CD8-positive, alpha-beta memory T cell (primary cell): Measurements from ENCODE around the gene VWA8. TPM values are rescaled to one million over a fixed set of nuclear protein-coding genes. Genes with fewer than 3 reads are reported as not detected.
"Not testable (repeated sequence)": the region's sequence is repeated elsewhere in the genome, so short reads cannot be mapped to it uniquely, and the experiment has no call there.

ENCODE experiments used
- CTCF ChIA-PET: fragments of 350-600 bp; sonication (Branson Sonifier 250); formaldehyde crosslinking; loops from one replicate; lab custom pipeline; 2021; ENCODE audit warnings: antibody characterized with exemption; lab: Charles Lee
- POLR2A ChIA-PET: fragments of 350-600 bp; sonication (Branson Sonifier 250); formaldehyde crosslinking; loops from one replicate; lab custom pipeline; 2021; ENCODE audit warnings: antibody characterized with exemption; lab: Charles Lee
- DNase-seq, 5 donors: peaks; one replicate each; pipeline versions ENCODE4 v3.0.0 to v3.0.0-alpha.2; 2020 to 2022; ENCODE audit warnings: mixed read lengths in 1 of 5
- H3K27ac ChIP-seq: one replicate; pipeline ENCODE4 v1.7.0; 2013; ENCODE audit warnings: low read depth, mild to moderate bottlenecking, low read length, moderate library complexity
- H3K27me3 ChIP-seq: 2 replicates; pipeline ENCODE4 v1.7.0; 2013; ENCODE audit warnings: low read length, mild to moderate bottlenecking; ENCODE audit not compliant: insufficient read depth, poor library complexity, severe bottlenecking
- H3K36me3 ChIP-seq: 2 replicates; pipeline ENCODE4 v1.7.0; 2013; ENCODE audit warnings: mild to moderate bottlenecking, low read length, moderate library complexity; ENCODE audit not compliant: insufficient read depth
- H3K4me1 ChIP-seq: 2 replicates; pipeline ENCODE4 v1.7.0; 2013; ENCODE audit warnings: mild to moderate bottlenecking, low read length, moderate library complexity; ENCODE audit not compliant: insufficient read depth
- H3K4me3 ChIP-seq: 2 replicates; pipeline ENCODE4 v1.7.0; 2013; ENCODE audit warnings: mild to moderate bottlenecking, low read length
- H3K9me3 ChIP-seq: 2 replicates; pipeline ENCODE4 v1.7.0; 2013; ENCODE audit warnings: mild to moderate bottlenecking, low read length
- H3K27ac Mint-ChIP-seq, 8 donors: one replicate each; pipeline ENCODE4 v1.8.0; 2020 to 2021; ENCODE audit warnings: mixed read lengths in 8 of 8, mild to moderate bottlenecking in 6 of 8, inconsistent platforms in 3 of 8, moderate library complexity in 3 of 8
- H3K27me3 Mint-ChIP-seq, 2 donors: one replicate each; pipeline ENCODE4 v1.8.0; 2020 to 2021; ENCODE audit warnings: mixed read lengths in 2 of 2, mild to moderate bottlenecking in 1 of 2, moderate library complexity in 1 of 2
- H3K36me3 Mint-ChIP-seq, 3 donors: one replicate each; pipeline ENCODE4 v1.8.0; 2020 to 2021; ENCODE audit warnings: mixed read lengths in 3 of 3, inconsistent platforms in 1 of 3, mild to moderate bottlenecking in 1 of 3
- H3K4me1 Mint-ChIP-seq, 3 donors: one replicate each; pipeline ENCODE4 v1.8.0; 2020 to 2021; ENCODE audit warnings: mixed read lengths in 3 of 3, inconsistent platforms in 1 of 3, mild to moderate bottlenecking in 1 of 3
- H3K4me3 Mint-ChIP-seq, 7 donors: one replicate each; pipeline ENCODE4 v1.8.0; 2020 to 2021; ENCODE audit warnings: mixed read lengths in 7 of 7, mild to moderate bottlenecking in 6 of 7, moderate library complexity in 4 of 7, inconsistent platforms in 2 of 7
- H3K9me3 Mint-ChIP-seq, 5 donors: one replicate each; pipeline ENCODE4 v1.8.0; 2020 to 2022; ENCODE audit warnings: mixed read lengths in 5 of 5, mild to moderate bottlenecking in 3 of 5, moderate library complexity in 2 of 5, inconsistent platforms in 1 of 5
- polyA plus RNA-seq: library from polyadenylated mRNA; unstranded; fragments of 300-500 nt; fragmentation: Illumina TruSeq; gene quantifications from one replicate; pipeline ENCODE4 v1.2.3, GENCODE V29; 2021
- total RNA-seq, 2 experiments: library from RNA; stranded (reverse); gene quantifications; one replicate each; pipeline ENCODE4 v1.2.3, GENCODE V29; 2021

VWA8 gene
- total and polyA plus RNA-seq, 3 experiments from 2014 or later = 6.9 to 21.3 (median 21.2) TPM

GRCh38 chr13:41633776-41634175 lies 327.1 kb downstream of the VWA8 start:
- Mint-ChIP-seq H3K36me3 (peaks cover 8 to 11% (median 9%) of the 10 kb centered on the region in 3 donors), H3K9me3 (no peaks in the 10 kb centered on the region), H3K27ac (peak overlapping the region in 2 of 8 donors; percentile 14 to 19), H3K27me3 (no peaks in the 10 kb centered on the region), H3K4me1 (peaks cover 0 to 4% (median 0%) of the 10 kb centered on the region in 3 donors), H3K4me3 (no peak overlapping the region)
- Histone ChIP-seq H3K27ac (no peak overlapping the region), H3K27me3 (no peaks in the 10 kb centered on the region), H3K4me3 (no peak overlapping the region), H3K36me3 (no peaks in the 10 kb centered on the region), H3K9me3 (no peaks in the 10 kb centered on the region), H3K4me1 (no peaks in the 10 kb centered on the region)
- ChIA-PET POLR2A (no interaction called here), CTCF (no interaction called here)
- no peak for DNase-seq

- Histone ChIP-seq H3K4me1 (no peaks in the 10 kb centered on the region), H3K36me3 (no peaks in the 10 kb centered on the region), H3K27me3 (no peaks in the 10 kb centered on the region), H3K9me3 (no peaks in the 10 kb centered on the region), H3K4me3 (no peak overlapping the region), H3K27ac (no peak overlapping the region)
- Mint-ChIP-seq H3K36me3 (peaks cover 5 to 13% (median 7%) of the 10 kb centered on the region in 3 donors), H3K4me1 (no peaks in the 10 kb centered on the region), H3K27me3 (no peaks in the 10 kb centered on the region), H3K9me3 (no peaks in the 10 kb centered on the region), H3K27ac (no peak overlapping the region), H3K4me3 (no peak overlapping the region)
- ChIA-PET POLR2A (no interaction called here), CTCF (no interaction called here)
- no peak for DNase-seq
Measured at GRCh38 chr13:41631296-41631965, 329.5 kb downstream of the VWA8 start.

- ChIA-PET CTCF (no interaction called here), POLR2A (no interaction called here)
- Histone ChIP-seq H3K36me3 (no peaks in the 10 kb centered on the region), H3K9me3 (no peaks in the 10 kb centered on the region), H3K4me1 (no peaks in the 10 kb centered on the region), H3K4me3 (no peak overlapping the region), H3K27me3 (no peaks in the 10 kb centered on the region), H3K27ac (no peak overlapping the region)
- H3K4me1 Mint-ChIP-seq = no peaks in the 10 kb centered on the region
- DNase-seq = no peak
- H3K36me3 Mint-ChIP-seq = peaks cover 10 to 19% (median 12%) of the 10 kb centered on the region in 3 donors
- H3K9me3 Mint-ChIP-seq = peaks cover 0 to 2% (median 0%) of the 10 kb centered on the region in 5 donors
- H3K27me3 Mint-ChIP-seq = no peaks in the 10 kb centered on the region
- no peak overlapping the region for H3K4me3 Mint-ChIP-seq
- no peak overlapping the region for H3K27ac Mint-ChIP-seq
Measured at GRCh38 chr13:41627425-41627824, 333.5 kb downstream of the VWA8 start.

GRCh38 chr13:41624041-41624440 lies 336.9 kb downstream of the VWA8 start:
- CTCF ChIA-PET = no interaction called here

GRCh38 chr13:41622432-41623429 lies 338.2 kb downstream of the VWA8 start:
- DNase-seq = no peak
- Histone ChIP-seq H3K36me3 (no peaks in the 10 kb centered on the region), H3K4me3 (no peak overlapping the region), H3K27ac (no peak overlapping the region), H3K4me1 (no peaks in the 10 kb centered on the region), H3K9me3 (no peaks in the 10 kb centered on the region), H3K27me3 (no peaks in the 10 kb centered on the region)
- Mint-ChIP-seq H3K9me3 (peaks cover 0 to 2% (median 0%) of the 10 kb centered on the region in 5 donors), H3K27me3 (no peaks in the 10 kb centered on the region), H3K4me3 (no peak overlapping the region), H3K27ac (no peak overlapping the region), H3K4me1 (no peaks in the 10 kb centered on the region), H3K36me3 (peaks cover 10 to 25% (median 14%) of the 10 kb centered on the region in 3 donors)
- CTCF ChIA-PET = no interaction called here
- POLR2A ChIA-PET = no interaction called here

More at GRCh38 chr13:41624041-41624440, 336.9 kb downstream of the VWA8 start:
- Mint-ChIP-seq H3K4me1 (no peaks in the 10 kb centered on the region), H3K27me3 (no peaks in the 10 kb centered on the region), H3K27ac (no peak overlapping the region), H3K36me3 (peaks cover 14 to 27% (median 18%) of the 10 kb centered on the region in 3 donors), H3K4me3 (no peak overlapping the region), H3K9me3 (peaks cover 0 to 2% (median 0%) of the 10 kb centered on the region in 5 donors)
- POLR2A ChIA-PET = no interaction called here
- no peaks in the 10 kb centered on the region for H3K9me3 ChIP-seq
- no peak for DNase-seq
- no peak overlapping the region for H3K4me3 ChIP-seq
- H3K27me3 ChIP-seq = no peaks in the 10 kb centered on the region
- no peaks in the 10 kb centered on the region for H3K36me3 ChIP-seq
- no peak overlapping the region for H3K27ac ChIP-seq
- no peaks in the 10 kb centered on the region for H3K4me1 ChIP-seq

- no peaks in the 10 kb centered on the region for H3K27me3 ChIP-seq
- Mint-ChIP-seq H3K27me3 (no peaks in the 10 kb centered on the region), H3K4me3 (no peak overlapping the region), H3K27ac (peak overlapping the region in 1 of 8 donors; percentile 38), H3K9me3 (peaks cover 0 to 2% (median 0%) of the 10 kb centered on the region in 5 donors), H3K4me1 (no peaks in the 10 kb centered on the region), H3K36me3 (peaks cover 10 to 25% (median 10%) of the 10 kb centered on the region in 3 donors)
- H3K27ac ChIP-seq = no peak overlapping the region
- no peak overlapping the region for H3K4me3 ChIP-seq
- DNase-seq = no peak
- no peaks in the 10 kb centered on the region for H3K4me1 ChIP-seq
- H3K9me3 ChIP-seq = no peaks in the 10 kb centered on the region
- ChIA-PET CTCF (no interaction called here), POLR2A (no interaction called here)
- no peaks in the 10 kb centered on the region for H3K36me3 ChIP-seq
Measured at GRCh38 chr13:41621716-41622431, 339.0 kb downstream of the VWA8 start.

- CTCF ChIA-PET, H3K27me3 Mint-ChIP-seq, H3K4me3 Mint-ChIP-seq, POLR2A ChIA-PET, H3K27ac ChIP-seq, H3K4me1 ChIP-seq, H3K9me3 ChIP-seq, H3K4me3 ChIP-seq, DNase-seq, H3K27me3 ChIP-seq, H3K9me3 Mint-ChIP-seq, H3K4me1 Mint-ChIP-seq: not testable (repeated sequence)
- H3K36me3 ChIP-seq = peaks cover 12% of the 10 kb centered on the region
- H3K27ac Mint-ChIP-seq = peak overlapping the region in 1 of 8 donors; percentile 43
- peaks cover 12 to 30% (median 14%) of the 10 kb centered on the region in 3 donors for H3K36me3 Mint-ChIP-seq
Measured at GRCh38 chr13:41617633-41618032, 343.3 kb downstream of the VWA8 start.
